Islet of Langerhans (tissue), 1 donor: ENCODE measurements around the gene FRMPD2.
"Not testable (repeated sequence)": the region's sequence is repeated elsewhere in the genome, so short reads cannot be mapped to it uniquely, and the experiment has no call there.

Source experiments
- FAIRE-seq: peaks from one replicate; lab custom pipeline; 2011; peaks lifted over from hg19 to GRCh38; lab: Jason Lieb, UNC

FRMPD2 gene

GRCh38 chr10:48126251-48126650 lies 148.2 kb downstream of the FRMPD2 start:
- not testable (repeated sequence) for FAIRE-seq

DNA sequence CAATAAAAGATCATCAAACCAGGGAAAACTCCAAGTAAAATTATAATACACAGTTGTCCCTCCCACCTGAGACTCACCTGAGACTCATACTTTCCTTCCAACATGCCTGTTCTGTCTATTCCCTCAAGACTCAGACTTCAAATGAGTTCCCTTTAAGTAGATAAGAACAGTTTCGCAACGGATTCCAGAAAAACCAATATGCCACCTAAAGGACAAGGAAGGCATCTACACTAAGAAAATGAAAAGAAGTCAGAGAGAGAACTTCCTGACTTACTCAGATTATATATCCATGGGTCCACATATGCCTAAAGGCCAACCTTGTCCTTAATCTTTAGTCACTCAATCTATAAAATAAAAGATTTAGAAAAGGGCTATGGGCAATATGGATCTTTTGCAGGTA lies 148.9 kb downstream of the FRMPD2 start:
- not testable (repeated sequence) for FAIRE-seq

DNA sequence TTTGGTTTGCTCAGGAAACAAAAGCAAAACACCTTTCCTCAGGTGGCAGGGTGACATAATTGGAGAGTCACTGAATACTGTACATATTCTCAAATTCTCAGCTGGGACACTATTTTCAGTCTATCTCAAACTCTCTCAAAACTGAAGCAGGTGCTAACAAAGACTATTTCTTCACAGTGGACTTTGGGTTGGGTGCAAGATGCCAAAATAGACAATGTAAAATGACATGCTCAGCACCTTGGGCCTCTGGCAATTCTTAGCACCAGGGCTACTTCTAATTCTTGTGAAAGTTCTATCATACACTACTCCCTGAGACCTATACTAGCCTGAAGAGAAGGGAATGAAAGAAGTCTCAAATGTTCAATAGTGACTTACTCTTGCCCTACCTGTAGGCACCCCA lies 151.9 kb downstream of the FRMPD2 start:
- not testable (repeated sequence) for FAIRE-seq

DNA sequence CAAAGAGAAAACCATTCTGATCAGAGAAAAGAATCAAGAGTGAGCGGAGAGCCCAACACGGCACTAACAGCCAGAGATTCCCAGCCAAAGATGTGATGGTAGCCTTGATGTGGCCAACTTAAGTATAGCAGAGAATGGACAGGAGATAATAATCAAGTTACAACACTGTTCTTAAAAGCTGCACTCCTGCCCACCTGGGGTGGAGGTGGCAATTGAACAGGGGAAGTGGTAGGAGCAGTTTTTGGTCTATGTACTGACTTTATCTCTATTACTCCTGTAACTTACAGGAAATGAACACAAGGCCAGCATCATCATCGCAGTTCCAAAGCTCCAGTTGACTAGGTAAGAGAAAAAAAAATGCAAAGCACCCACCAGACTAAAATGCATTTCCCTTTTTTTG lies 164.2 kb downstream of the FRMPD2 start:
- FAIRE-seq = not testable (repeated sequence)
